ENCODE measurements around the gene KIF6.

Gene KIF6

DNA sequence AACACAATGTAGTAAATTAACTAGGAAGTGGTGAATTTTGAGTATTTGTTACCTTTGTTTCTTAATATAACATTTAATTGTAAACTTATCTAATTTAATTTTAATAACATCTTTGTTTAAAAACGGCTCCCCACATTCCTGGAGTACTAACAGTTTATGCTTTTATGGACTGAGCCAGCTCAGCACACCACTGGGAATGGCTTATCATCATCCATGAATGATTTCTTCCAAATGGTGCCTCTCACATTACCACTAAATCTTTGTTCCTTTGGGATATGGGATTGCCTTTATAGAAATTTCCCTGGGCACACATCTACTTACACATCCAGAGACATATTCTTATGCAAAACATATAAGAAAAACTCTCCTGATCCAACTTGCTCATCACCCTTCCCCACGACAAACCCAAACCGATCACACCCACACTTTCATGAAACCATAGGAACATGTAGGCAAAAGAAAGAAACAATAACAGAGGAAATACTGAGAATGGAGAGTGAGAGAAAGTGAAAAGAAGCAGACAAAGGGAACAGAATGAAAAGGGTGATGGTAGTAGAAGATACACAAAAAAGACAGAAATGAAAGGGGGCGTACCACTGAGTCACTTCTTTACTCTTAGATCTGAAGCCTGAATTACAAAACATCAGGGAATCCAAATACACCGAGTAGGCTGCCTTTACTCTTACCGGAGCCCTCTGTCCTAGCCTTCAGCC is 344.2 kb downstream of the KIF6 start:
- H3K36me3 ChIP-seq (ENCODE audit: insufficient read depth, low read length), result no peaks in the 10 kb centered on the region
- no peaks in the 10 kb centered on the region for H3K27me3 ChIP-seq (ENCODE audit: control insufficient read depth, insufficient read depth, low read length)
- no peak overlapping the region for H3K9ac ChIP-seq (ENCODE audit: low read depth, low read length)
- no peaks in the 10 kb centered on the region for H3K9me3 ChIP-seq (replicated peaks; ENCODE audit: low read length)
- H3K4me2 ChIP-seq (ENCODE audit: low read length), result no peak overlapping the region
- no peaks in the 10 kb centered on the region for H3K4me1 ChIP-seq (ENCODE audit: control insufficient read depth, insufficient read depth, low read length)
- no peak overlapping the region for H3K4me3 ChIP-seq (ENCODE audit: low read length)

DNA sequence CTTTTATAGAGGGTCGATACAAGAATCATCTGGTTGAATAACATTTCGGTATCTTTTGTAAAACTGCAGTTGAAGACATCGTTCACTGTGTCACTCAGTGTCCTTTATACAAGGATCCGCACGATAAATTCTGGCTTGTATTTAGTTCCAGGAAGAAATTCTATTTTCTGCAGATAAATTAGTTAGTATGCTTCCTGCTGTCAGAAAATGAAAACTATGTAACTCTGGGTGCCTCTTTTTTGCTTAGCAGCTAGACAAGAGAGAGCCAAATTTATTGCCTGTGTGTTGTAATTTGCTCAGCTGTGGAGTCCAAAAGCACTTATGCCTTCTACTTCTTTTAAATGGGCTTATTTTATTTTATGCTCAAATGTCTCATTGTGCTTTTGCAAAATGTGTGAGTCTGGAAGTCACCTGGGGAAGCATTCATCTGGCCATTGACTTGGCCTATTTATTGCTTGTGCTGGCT is 346.2 kb downstream of the KIF6 start:
- H3K9me3 ChIP-seq (replicated peaks; ENCODE audit: low read length), result no peaks in the 10 kb centered on the region
- H3K4me1 ChIP-seq (ENCODE audit: control insufficient read depth, insufficient read depth, low read length), result no peaks in the 10 kb centered on the region
- H3K27me3 ChIP-seq (ENCODE audit: control insufficient read depth, insufficient read depth, low read length), result no peaks in the 10 kb centered on the region
- no peak overlapping the region for H3K9ac ChIP-seq (ENCODE audit: low read depth, low read length)
- no peaks in the 10 kb centered on the region for H3K36me3 ChIP-seq (ENCODE audit: insufficient read depth, low read length)
- H3K4me3 ChIP-seq (ENCODE audit: low read length), result no peak overlapping the region
- no peak overlapping the region for H3K4me2 ChIP-seq (ENCODE audit: low read length)

DNA sequence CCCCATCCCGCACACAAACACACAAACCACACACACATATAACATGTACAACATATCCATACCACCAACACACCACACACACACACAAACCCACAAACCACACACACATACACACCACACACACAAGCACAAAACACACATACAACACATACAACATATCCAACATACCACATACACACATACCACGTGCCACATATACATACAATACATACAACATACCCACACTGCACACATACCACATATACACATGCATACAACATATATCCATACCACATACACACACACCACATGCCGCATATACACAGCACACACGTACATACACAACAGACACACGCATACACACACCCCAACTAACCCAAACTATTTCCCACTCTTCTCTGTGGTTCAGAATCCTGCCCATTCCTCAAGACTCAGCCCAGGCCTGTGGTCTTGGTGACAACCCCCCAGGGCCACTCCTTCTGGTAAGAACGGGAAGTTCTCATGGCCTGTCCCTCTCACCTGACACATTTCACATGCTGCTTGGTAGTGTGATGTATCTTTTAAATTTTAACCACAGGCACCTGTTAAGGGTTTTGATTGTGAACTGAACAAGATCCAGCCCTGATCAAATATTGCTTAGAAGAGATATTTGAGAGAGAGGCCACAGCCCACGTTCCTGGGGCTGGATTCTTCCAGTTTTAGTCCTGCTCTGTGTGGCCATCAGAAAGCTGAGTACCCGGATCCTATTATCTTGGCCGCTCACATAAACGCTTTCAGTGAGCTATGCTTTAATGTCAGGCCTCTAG is 346.8 kb downstream of the KIF6 start:
- no peaks in the 10 kb centered on the region for H3K36me3 ChIP-seq (ENCODE audit: insufficient read depth, low read length)
- no peak overlapping the region for H3K4me3 ChIP-seq (ENCODE audit: low read length)
- H3K4me1 ChIP-seq (ENCODE audit: control insufficient read depth, insufficient read depth, low read length), result no peaks in the 10 kb centered on the region
- no peak overlapping the region for H3K9ac ChIP-seq (ENCODE audit: low read depth, low read length)
- no peaks in the 10 kb centered on the region for H3K27me3 ChIP-seq (ENCODE audit: control insufficient read depth, insufficient read depth, low read length)
- H3K4me2 ChIP-seq (ENCODE audit: low read length), result no peak overlapping the region
- H3K9me3 ChIP-seq (replicated peaks; ENCODE audit: low read length), result no peaks in the 10 kb centered on the region

DNA sequence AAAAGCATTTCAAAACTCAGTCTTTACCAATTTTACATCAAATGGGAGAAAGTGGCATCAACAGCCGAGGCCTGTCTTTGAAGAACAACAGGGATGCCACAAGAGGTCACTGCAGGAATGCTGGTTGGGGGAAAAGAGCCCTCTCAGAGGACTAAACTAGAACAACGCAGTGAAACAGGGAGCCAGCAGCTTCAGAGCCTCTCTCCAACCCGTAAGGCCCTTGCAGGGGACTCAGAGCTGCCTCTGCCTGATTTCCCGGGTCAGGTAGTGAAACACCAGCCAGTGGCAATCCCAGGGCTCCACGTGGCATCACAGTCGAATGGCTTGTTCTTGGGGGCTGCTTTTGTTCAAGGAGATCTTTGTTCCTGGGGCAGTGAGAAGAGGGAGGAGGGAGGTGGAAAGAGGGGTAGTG is 347.7 kb downstream of the KIF6 start:
- H3K4me3 ChIP-seq (ENCODE audit: low read length), result no peak overlapping the region
- no peak overlapping the region for H3K9ac ChIP-seq (ENCODE audit: low read depth, low read length)
- H3K4me2 ChIP-seq (ENCODE audit: low read length), result no peak overlapping the region
- H3K4me1 ChIP-seq (ENCODE audit: control insufficient read depth, insufficient read depth, low read length), result no peaks in the 10 kb centered on the region
- no peaks in the 10 kb centered on the region for H3K9me3 ChIP-seq (replicated peaks; ENCODE audit: low read length)
- H3K27me3 ChIP-seq (ENCODE audit: control insufficient read depth, insufficient read depth, low read length), result no peaks in the 10 kb centered on the region
- no peaks in the 10 kb centered on the region for H3K36me3 ChIP-seq (ENCODE audit: insufficient read depth, low read length)

DNA sequence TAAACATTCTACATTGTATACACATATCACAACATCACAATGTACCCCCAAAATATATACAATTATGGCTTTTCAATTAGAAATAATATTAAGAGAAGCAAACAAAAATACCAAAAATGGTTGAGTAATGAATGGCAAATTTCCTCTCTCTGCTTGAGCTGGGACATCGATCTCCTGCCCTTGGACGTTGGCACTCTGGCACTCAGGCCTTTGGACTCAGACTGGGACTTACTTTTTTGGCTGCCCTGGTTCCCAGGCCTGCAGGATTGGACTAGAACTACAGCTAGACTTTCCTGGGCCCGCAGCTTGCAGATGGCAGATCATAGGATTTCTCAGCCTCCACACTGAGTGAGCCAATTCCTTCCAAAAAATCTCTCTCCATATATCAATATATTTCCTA is 349.8 kb downstream of the KIF6 start:
- H3K4me2 ChIP-seq (ENCODE audit: low read length), result no peak overlapping the region
- peaks cover 3% of the 10 kb centered on the region for H3K27me3 ChIP-seq (ENCODE audit: control insufficient read depth, insufficient read depth, low read length)
- H3K4me1 ChIP-seq (ENCODE audit: control insufficient read depth, insufficient read depth, low read length), result no peaks in the 10 kb centered on the region
- H3K4me3 ChIP-seq (ENCODE audit: low read length), result no peak overlapping the region
- H3K9ac ChIP-seq (ENCODE audit: low read depth, low read length), result no peak overlapping the region
- H3K9me3 ChIP-seq (replicated peaks; ENCODE audit: low read length), result no peaks in the 10 kb centered on the region
- H3K36me3 ChIP-seq (ENCODE audit: insufficient read depth, low read length), result no peaks in the 10 kb centered on the region

DNA sequence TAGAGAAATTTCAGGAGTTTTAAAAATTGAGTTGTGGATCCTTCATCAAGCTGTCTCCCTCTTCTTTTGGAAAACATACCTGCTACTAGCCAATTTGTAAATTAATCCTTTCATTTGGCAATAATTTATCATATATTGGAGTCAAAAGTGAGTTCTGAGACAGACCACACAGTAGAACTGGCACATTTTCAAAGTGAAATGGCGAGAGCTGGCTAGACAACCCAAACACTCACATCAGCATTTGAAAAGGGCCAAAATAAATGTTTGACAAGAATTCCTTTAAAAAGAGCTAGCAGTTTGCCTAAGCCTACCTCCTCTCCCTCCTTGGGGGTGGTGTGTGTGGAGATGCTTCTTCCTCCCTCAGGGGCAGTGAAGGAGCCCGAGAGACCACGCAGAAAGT is 354.8 kb downstream of the KIF6 start:
- Histone ChIP-seq H3K9ac (ENCODE audit: low read depth, low read length) (no peak overlapping the region), H3K36me3 (ENCODE audit: insufficient read depth, low read length) (no peaks in the 10 kb centered on the region), H3K27me3 (ENCODE audit: control insufficient read depth, insufficient read depth, low read length) (peaks cover 3% of the 10 kb centered on the region), H3K4me1 (ENCODE audit: control insufficient read depth, insufficient read depth, low read length) (peaks cover 3% of the 10 kb centered on the region), H3K4me3 (ENCODE audit: low read length) (no peak overlapping the region), H3K4me2 (ENCODE audit: low read length) (no peak overlapping the region), H3K9me3 (replicated peaks; ENCODE audit: low read length) (no peaks in the 10 kb centered on the region)

DNA sequence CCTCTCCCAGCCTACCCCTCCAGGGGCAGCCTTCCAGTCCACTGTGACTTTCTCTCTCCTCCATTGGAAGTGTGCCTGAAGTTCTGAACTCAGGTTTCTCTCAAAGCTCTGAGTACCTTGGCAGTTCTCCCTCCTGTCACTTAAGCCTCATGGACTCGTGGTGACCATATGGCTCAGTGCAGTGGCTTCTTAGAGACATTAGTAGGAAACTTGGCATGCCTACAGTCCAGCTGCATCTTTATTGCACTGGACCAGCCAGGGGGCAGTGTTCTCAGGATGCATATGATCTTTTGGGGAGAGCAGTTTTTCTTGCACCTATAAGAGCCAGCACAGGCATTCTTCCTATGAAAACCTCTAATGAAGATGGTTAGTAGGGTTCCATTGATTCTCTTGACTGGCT is 355.2 kb downstream of the KIF6 start:
- H3K4me1 ChIP-seq (ENCODE audit: control insufficient read depth, insufficient read depth, low read length), result peaks cover 3% of the 10 kb centered on the region
- H3K27me3 ChIP-seq (ENCODE audit: control insufficient read depth, insufficient read depth, low read length), result peaks cover 3% of the 10 kb centered on the region
- H3K4me2 ChIP-seq (ENCODE audit: low read length), result no peak overlapping the region
- no peak overlapping the region for H3K4me3 ChIP-seq (ENCODE audit: low read length)
- no peaks in the 10 kb centered on the region for H3K36me3 ChIP-seq (ENCODE audit: insufficient read depth, low read length)
- no peak overlapping the region for H3K9ac ChIP-seq (ENCODE audit: low read depth, low read length)
- no peaks in the 10 kb centered on the region for H3K9me3 ChIP-seq (replicated peaks; ENCODE audit: low read length)

DNA sequence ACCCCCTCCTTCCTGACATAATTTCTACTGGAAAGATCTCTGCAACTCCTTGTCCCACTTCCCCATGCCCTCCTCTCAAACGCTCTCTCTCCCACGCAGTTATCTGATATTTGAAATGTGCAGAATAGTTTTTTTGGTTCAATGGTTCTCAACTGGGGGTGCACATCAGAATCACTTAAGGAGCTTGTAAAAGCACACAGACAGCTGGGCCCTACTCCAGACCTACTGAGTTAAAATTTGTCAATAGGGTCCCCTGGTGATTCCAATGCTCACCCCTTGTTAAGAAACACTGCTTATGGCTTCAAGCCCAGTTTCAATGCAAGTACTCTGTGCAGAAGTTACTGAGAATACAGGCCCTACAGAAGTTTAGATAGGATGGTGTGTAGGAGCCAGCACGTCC is 357.5 kb downstream of the KIF6 start:
- Histone ChIP-seq H3K4me2 (ENCODE audit: low read length) (no peak overlapping the region), H3K27me3 (ENCODE audit: control insufficient read depth, insufficient read depth, low read length) (peaks cover 3% of the 10 kb centered on the region), H3K4me1 (ENCODE audit: control insufficient read depth, insufficient read depth, low read length) (peaks cover 3% of the 10 kb centered on the region), H3K4me3 (ENCODE audit: low read length) (no peak overlapping the region), H3K36me3 (ENCODE audit: insufficient read depth, low read length) (no peaks in the 10 kb centered on the region), H3K9me3 (replicated peaks; ENCODE audit: low read length) (no peaks in the 10 kb centered on the region), H3K9ac (ENCODE audit: low read depth, low read length) (no peak overlapping the region)

DNA sequence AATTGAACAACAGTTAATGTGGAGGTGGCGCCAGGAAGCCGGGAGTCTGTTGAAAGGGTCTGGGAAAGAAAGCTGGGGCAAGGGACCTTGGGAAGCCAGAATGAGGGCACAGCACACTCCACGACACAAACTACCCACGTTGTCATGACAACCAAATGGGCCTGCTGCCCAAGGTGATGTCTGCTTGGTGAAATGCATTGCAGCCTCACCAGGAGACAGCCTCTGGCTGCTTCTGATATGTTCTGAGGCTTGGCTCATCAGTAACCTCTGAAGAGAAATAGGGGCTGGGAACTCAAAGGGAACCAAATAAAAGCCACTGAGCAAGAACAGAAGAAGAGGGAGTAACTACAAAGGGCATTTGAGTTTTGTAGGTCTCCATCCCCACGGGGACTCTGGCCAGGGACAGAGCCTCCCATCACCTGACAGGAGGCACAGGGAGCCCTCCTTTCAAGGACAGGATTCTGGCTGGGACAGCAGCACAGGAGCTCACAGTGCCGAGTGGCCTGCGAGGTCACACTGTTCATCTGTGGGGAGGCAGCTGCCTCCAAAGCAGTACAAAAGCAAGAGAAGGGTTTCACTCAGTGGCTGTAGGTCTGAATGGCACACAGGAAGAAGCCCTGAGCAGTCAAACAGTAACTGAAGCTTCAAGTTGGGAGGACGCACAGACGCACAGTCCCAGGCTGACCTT is 358.1 kb downstream of the KIF6 start:
- no peak overlapping the region for H3K9ac ChIP-seq (ENCODE audit: low read depth, low read length)
- H3K4me3 ChIP-seq (ENCODE audit: low read length), result no peak overlapping the region
- H3K36me3 ChIP-seq (ENCODE audit: insufficient read depth, low read length), result no peaks in the 10 kb centered on the region
- H3K9me3 ChIP-seq (replicated peaks; ENCODE audit: low read length), result no peaks in the 10 kb centered on the region
- peaks cover 7% of the 10 kb centered on the region for H3K4me1 ChIP-seq (ENCODE audit: control insufficient read depth, insufficient read depth, low read length)
- H3K4me2 ChIP-seq (ENCODE audit: low read length), result no peak overlapping the region
- peaks cover 1% of the 10 kb centered on the region for H3K27me3 ChIP-seq (ENCODE audit: control insufficient read depth, insufficient read depth, low read length)

DNA sequence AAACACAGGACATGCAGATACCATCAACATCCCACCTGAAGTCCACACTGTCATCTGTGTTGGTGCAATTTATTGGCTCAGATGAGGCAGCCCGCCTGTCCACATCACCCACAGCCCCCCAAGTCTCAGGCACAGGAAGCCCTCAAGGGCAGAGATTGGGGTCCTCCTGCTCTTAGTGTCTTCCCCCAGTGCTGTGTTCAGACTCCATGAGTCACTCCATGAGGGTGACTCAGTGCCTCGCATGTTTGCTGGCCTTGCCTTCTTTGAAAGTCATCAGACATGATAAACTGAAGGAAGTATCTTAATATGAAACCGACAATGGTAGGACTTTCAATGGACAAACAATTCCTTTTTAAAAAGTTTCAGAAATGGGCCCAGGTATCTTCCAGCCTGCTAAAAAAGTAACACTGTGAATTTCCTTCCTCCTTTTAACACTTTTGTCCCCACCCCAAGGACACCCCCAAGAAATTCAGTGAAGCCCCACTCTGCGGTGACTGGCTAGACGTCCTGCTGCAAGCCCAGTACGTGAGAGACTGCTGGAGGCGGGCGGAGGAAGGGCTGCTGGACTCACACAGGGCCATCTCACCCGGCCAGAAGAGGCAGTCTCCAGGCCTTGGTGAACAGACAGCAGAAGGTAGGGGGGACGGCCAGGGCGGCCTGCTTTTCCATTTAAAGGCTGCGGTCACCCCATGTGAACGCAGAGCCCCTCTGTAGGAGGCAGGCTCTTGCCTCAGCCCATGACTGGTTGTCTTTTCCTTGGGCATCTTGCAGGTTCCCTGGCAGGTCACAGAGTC is 359.7 kb downstream of the KIF6 start:
- H3K36me3 ChIP-seq (ENCODE audit: insufficient read depth, low read length), result no peaks in the 10 kb centered on the region
- H3K9me3 ChIP-seq (replicated peaks; ENCODE audit: low read length), result no peaks in the 10 kb centered on the region
- H3K4me2 ChIP-seq (ENCODE audit: low read length), result no peak overlapping the region
- peaks cover 7% of the 10 kb centered on the region for H3K4me1 ChIP-seq (ENCODE audit: control insufficient read depth, insufficient read depth, low read length)
- no peak overlapping the region for H3K9ac ChIP-seq (ENCODE audit: low read depth, low read length)
- H3K27me3 ChIP-seq (ENCODE audit: control insufficient read depth, insufficient read depth, low read length), result no peaks in the 10 kb centered on the region
- H3K4me3 ChIP-seq (ENCODE audit: low read length), result no peak overlapping the region

DNA sequence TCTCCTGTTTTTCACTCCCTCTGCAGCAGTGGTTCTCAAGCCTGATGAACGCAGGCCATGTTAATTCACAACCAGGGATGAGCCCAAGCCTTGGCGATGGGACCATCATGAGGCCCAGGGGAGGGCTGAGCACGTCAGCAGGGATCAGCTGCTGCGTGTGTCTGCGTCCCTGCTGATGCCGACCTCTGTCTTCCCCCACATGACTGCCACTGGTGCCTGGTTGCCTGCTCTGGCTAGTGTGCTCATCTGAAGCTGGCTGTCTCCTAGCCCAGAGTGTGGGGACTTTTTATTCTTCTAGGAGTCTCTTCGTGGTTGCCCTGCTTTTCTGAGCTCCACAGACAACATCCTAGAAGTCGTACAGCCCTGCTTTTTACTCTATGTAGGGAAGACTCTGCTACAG is 361.9 kb downstream of the KIF6 start:
- no peak overlapping the region for H3K4me3 ChIP-seq (ENCODE audit: low read length)
- H3K36me3 ChIP-seq (ENCODE audit: insufficient read depth, low read length), result no peaks in the 10 kb centered on the region
- H3K4me2 ChIP-seq (ENCODE audit: low read length), result no peak overlapping the region
- H3K4me1 ChIP-seq (ENCODE audit: control insufficient read depth, insufficient read depth, low read length), result peaks cover 7% of the 10 kb centered on the region
- H3K9me3 ChIP-seq (replicated peaks; ENCODE audit: low read length), result no peaks in the 10 kb centered on the region
- H3K9ac ChIP-seq (ENCODE audit: low read depth, low read length), result no peak overlapping the region
- no peaks in the 10 kb centered on the region for H3K27me3 ChIP-seq (ENCODE audit: control insufficient read depth, insufficient read depth, low read length)
